ENCODE measurements around the gene ADCY10.

ADCY10 gene

DNA sequence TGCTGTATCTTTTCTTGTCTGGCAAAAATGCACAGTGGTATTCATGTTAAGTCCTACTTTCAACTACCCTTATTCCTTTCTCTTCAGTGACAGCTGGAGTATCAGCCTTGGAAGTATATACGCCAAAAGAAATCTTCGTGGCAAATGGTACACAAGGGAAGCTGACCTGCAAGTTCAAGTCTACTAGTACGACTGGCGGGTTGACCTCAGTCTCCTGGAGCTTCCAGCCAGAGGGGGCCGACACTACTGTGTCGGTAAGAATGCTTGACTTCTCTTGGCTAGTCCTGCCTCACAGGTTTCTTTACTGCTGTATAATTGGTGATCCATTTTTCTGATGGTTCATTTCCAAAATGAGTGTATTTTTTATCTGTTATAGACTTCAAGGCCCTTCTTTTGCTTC is 148.4 kb downstream of the ADCY10 start:
- TF ChIP-seq, protein P1, sequence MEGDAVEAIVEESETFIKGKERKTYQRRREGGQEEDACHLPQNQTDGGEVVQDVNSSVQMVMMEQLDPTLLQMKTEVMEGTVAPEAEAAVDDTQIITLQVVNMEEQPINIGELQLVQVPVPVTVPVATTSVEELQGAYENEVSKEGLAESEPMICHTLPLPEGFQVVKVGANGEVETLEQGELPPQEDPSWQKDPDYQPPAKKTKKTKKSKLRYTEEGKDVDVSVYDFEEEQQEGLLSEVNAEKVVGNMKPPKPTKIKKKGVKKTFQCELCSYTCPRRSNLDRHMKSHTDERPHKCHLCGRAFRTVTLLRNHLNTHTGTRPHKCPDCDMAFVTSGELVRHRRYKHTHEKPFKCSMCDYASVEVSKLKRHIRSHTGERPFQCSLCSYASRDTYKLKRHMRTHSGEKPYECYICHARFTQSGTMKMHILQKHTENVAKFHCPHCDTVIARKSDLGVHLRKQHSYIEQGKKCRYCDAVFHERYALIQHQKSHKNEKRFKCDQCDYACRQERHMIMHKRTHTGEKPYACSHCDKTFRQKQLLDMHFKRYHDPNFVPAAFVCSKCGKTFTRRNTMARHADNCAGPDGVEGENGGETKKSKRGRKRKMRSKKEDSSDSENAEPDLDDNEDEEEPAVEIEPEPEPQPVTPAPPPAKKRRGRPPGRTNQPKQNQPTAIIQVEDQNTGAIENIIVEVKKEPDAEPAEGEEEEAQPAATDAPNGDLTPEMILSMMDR (IDR thresholded peaks at IDR 0.05), result no peak
- Histone ChIP-seq H3K4me3 (no peak overlapping the region), H3K27ac (no peak overlapping the region)
- no peak for DNase-seq (ENCODE audit: low spot score)

DNA sequence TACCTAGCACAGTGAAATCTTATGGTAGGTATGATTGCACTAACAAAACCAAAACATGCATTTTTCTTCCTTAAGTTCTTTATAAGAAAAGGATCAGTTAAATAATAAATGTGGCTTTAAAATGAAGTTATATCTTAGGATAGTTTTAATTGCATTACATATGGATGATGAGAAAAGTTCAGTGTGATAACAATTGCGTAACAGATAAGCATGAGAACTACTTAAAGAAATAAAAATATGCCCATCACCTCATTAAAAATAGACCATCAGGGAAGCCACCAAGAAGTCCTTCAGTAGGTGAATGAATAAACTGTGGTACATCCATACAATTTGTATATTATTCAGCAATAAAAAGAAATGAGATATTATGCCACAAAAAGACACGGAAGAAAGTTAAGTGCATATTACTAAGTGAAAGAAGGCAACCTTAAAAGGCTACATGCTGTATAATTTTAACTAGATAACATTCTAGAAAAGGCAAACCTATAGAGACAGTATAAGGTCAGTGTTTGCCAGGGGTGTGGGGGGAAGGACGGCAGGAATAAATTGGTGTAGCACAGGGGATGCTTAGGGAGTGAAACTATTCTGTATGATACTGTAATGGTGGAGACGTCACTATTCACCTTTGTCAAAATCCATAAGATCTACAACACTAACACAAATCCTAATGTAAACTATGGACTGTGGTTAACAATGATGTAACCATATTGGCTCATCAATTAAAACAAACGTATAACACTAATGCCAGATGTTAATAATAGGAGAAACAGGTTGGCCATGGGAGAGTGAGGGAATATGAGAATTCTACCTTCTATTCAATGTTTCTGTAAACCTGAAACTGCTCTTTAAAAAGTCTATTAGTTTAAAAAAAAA is 149.2 kb downstream of the ADCY10 start:
- H3K27ac ChIP-seq, result no peak overlapping the region

DNA sequence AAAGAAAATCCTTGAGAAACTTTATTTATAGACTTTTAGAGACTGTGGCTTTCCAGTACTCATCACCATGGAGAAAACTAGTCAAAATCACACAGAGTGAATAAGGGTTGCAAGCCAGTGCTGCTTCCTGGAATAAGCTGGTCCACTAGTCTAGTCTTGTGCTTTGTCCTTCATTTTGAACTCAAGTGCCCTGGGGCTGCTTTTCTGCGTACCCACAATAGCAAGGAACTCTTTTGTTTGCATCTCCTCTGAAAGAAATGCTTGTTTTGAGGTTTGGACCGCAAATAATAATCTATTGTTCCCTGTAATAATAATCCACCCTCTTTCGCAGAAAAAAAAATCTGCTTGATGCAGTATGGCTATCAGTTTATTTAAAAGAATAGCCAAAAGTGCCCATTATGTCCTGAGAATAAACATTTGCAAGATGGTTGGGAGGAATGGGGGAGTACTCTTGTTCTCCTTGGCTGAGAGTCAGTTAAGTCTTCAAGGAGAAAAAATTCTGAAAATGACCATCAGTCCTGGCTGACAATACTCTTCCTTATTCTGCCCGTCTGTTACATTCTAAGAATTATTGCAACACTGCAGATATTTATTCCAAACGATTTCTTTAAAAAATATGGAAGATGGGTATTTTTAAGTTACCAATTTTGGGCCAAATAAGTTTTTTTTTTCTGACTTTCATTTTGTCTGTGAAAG is 150.3 kb downstream of the ADCY10 start:
- Histone ChIP-seq H3K4me3 (no peak overlapping the region), H3K27ac (no peak overlapping the region)
- no peak for DNase-seq (ENCODE audit: low spot score)
- TF ChIP-seq, protein P1 (IDR thresholded peaks at IDR 0.05), result no peak

More for the DNA sequence above, 149.2 kb downstream of the ADCY10 start:
- TF ChIP-seq, protein P1 (IDR thresholded peaks at IDR 0.05), result no peak
- DNase-seq (ENCODE audit: low spot score), result no peak
- no peak overlapping the region for H3K4me3 ChIP-seq

DNA sequence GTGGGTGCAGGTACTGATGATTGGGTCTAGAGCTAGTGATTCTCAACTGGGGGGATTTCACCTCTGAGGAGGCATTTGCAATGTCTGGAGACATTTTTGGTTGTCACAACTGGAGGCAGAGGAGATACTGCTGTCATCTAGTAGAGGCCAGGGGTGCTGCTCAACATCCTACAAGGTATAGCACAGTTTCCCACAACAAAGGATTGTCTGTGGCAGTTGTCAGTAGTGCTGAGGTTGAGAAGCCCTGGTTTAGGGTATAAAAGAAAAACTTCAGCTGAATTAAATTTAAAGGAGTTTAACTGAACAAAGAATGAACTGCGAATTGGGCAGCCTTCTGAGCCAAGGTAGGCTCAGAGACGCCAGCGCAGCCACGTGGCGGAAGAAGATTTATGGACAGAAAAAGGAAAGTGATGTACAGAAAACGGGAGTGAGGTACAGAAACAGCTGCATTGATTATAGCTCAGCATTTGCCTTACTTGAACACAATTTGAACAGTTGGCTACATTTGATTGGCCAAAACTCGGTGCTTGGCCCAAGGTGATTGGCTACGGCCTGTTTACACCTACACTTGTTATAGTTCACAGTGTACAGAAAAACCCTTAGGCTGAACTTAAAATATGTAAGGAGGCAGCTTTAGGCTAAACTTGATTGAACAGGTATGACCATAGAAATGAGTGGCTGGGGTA is 151.7 kb downstream of the ADCY10 start:
- no peak for DNase-seq (ENCODE audit: low spot score)
- Histone ChIP-seq H3K4me3 (no peak overlapping the region), H3K27ac (no peak overlapping the region)
- TF ChIP-seq, protein P1 (IDR thresholded peaks at IDR 0.05), result no peak

DNA sequence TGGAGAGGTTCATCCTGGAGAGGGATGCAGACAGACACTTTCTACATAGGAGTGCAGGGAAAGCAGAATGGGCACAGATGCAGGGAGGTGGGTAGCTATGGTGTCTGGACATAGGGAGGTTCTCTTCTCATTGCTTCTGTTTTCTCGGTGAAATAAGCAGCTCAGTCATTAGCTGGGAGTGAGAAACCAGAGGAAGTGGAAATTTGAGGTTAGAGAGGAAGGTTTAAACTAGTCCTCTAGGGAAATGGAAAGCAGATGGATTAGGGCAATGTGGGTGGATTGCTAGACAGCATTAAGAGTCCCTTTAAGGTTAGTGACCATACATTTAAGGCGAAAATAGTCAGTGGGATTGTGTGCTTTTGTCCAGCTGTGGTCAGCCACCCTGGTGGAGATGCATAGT is 152.5 kb downstream of the ADCY10 start:
- DNase-seq (ENCODE audit: low spot score), result no peak
- Histone ChIP-seq H3K4me3 (no peak overlapping the region), H3K27ac (no peak overlapping the region)
- TF ChIP-seq, protein P1 (IDR thresholded peaks at IDR 0.05), result no peak

Data from coronary artery (tissue), 2 donors.